ENCODE measurements around the gene APBB2. TPM values are rescaled to one million over a fixed set of nuclear protein-coding genes. Genes with fewer than 3 reads are reported as not detected.
A peak's percentile ranks its signal among the peaks of the same experiment; 100 is the strongest.

The APBB2 gene
- total and polyA plus RNA-seq, 12 donors: 5.2 to 35.4 (median 26.3) TPM

DNA sequence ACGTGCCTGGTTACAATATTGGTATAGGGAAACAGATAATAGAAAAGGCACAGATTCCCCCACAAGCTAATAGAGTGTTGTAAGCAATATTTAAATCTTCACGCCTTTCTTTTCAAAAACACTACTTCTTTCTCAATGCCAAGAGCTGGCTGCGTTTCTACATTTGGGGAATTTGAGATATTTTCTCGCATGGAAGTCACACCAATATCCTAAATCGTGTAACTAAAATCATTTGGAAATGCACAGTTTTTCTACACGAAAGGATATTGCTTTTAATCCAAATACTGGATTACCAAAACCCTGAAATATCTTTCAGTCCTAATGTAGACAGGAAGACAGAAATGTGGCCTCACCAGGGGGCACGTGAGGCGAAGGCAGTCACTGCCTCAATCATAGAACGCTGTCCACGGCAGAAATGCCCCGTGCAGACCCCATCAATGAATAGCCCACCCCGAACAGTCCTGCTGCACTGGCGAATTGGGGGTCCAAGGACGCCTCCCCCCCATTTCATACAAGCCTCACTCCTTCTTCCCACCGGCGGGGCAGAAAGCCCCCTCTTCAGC lies 358.0 kb downstream of the APBB2 start:
- WGBS, 2 donors: 66 to 70% methylated on average over 16 of the region's 16 CpGs
- intact Hi-C loops (cut with DNase I): no loop called here
- Histone ChIP-seq H3K9me3 (no peaks in the 10 kb centered on the region), H3K27me3 (peaks cover 0 to 4% (median 0%) of the 10 kb centered on the region in 7 donors), H3K4me3 (peak overlapping the region in 7 of 10 donors; percentile 32 to 52 (median 42)), H3K4me1 (peaks cover 0 to 19% (median 0%) of the 10 kb centered on the region in 9 donors), H3K27ac (no peak overlapping the region), H3K36me3 (peaks cover 0 to 23% (median 0%) of the 10 kb centered on the region in 9 donors)
- TF ChIP-seq, protein P1, sequence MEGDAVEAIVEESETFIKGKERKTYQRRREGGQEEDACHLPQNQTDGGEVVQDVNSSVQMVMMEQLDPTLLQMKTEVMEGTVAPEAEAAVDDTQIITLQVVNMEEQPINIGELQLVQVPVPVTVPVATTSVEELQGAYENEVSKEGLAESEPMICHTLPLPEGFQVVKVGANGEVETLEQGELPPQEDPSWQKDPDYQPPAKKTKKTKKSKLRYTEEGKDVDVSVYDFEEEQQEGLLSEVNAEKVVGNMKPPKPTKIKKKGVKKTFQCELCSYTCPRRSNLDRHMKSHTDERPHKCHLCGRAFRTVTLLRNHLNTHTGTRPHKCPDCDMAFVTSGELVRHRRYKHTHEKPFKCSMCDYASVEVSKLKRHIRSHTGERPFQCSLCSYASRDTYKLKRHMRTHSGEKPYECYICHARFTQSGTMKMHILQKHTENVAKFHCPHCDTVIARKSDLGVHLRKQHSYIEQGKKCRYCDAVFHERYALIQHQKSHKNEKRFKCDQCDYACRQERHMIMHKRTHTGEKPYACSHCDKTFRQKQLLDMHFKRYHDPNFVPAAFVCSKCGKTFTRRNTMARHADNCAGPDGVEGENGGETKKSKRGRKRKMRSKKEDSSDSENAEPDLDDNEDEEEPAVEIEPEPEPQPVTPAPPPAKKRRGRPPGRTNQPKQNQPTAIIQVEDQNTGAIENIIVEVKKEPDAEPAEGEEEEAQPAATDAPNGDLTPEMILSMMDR (IDR thresholded peaks at IDR 0.05): no peak
- ATAC-seq: no peak
- DNase-seq: no peak

DNA sequence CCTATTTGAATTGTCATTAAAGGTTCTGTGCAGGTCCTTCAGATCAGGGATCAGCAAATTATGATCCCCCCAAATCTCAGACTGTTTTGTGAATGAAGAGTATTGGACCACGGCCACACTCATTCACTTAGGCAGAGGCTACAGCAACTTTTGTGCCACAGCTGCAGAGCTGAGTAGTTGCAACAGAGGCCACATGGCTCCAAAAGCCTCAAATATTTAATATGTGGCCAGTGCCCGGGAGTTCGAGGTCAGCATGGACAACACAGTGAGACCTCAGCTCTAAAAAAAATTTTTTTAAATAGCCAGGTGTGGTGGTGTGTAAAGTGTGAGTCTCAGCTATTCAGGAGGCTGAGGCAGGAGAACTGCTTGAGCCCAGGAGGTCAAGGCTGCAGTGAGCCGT lies 363.8 kb downstream of the APBB2 start:
- no peaks in the 10 kb centered on the region for H3K9me3 ChIP-seq
- no peak overlapping the region for H3K27ac ChIP-seq
- TF ChIP-seq, protein P1 (IDR thresholded peaks at IDR 0.05): no peak
- WGBS, 2 donors: 92 to 96% methylated on average over 4 of the region's 4 CpGs
- peaks cover 0 to 9% (median 0%) of the 10 kb centered on the region in 9 donors for H3K36me3 ChIP-seq
- ATAC-seq: no peak
- peaks cover 0 to 10% (median 1%) of the 10 kb centered on the region in 9 donors for H3K4me1 ChIP-seq
- no peaks in the 10 kb centered on the region for H3K27me3 ChIP-seq
- DNase-seq: no peak
- intact Hi-C loops (cut with DNase I): no loop called here
- no peak overlapping the region for H3K4me3 ChIP-seq

DNA sequence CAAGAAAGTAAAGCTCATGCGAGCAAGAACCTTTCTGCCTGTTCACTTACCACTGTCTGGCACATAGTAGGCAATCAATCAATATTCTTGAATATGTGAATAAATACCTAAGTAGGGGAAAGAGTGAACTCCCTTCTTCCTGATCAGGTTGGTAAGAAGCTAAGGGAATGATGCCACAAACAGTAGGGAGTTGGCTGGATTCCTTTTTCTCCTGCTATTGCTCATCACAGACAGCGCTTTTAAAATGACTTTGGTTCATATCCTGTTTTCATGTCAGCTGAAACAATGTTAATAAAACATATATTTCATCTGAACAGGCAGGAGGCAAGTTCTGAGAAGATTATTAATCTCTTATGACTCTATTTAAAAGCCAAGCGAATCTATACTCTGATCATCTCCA lies 365.4 kb downstream of the APBB2 start:
- Histone ChIP-seq H3K36me3 (peaks cover 0 to 2% (median 0%) of the 10 kb centered on the region in 9 donors), H3K9me3 (no peaks in the 10 kb centered on the region), H3K4me1 (peaks cover 0 to 22% (median 6%) of the 10 kb centered on the region in 9 donors), H3K4me3 (no peak overlapping the region), H3K27ac (no peak overlapping the region), H3K27me3 (no peaks in the 10 kb centered on the region)
- TF ChIP-seq, protein P1 (IDR thresholded peaks at IDR 0.05): no peak
- WGBS, 2 donors: 89 to 95% methylated on average over 3 of the region's 3 CpGs
- ATAC-seq: no peak
- no peak for DNase-seq
- intact Hi-C loops (cut with DNase I): loop anchor here in 3 of 10 donors (5.0 to 10.0 kb wide), 2 partner anchors 46 to 48 kb away; no protein-coding TSS in a partner anchor

DNA sequence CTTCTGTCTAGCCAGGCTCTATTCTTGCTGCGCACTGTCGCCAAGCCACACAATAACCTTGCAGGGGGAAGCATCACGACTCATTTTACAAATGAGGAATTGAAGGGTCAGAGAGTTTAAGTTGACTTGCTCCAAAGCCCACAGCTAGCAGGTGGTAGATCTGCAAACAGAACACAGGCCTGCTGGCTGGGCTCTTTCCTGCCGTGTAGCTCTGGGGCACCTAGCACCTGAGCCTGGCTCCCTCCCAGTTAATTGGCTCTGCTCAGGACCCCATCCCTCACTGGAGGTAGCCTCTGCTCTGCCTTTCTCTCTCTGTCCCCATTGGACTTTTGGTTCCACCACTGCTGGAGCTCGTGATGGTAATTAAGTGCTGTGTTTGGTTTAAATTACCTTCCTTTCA lies 366.1 kb downstream of the APBB2 start:
- H3K27me3 ChIP-seq: no peaks in the 10 kb centered on the region
- peaks cover 0 to 2% (median 0%) of the 10 kb centered on the region in 9 donors for H3K36me3 ChIP-seq
- TF ChIP-seq, protein P1 (IDR thresholded peaks at IDR 0.05): no peak
- peaks cover 0 to 28% (median 8%) of the 10 kb centered on the region in 9 donors for H3K4me1 ChIP-seq
- no peak overlapping the region for H3K4me3 ChIP-seq
- H3K9me3 ChIP-seq: no peaks in the 10 kb centered on the region
- no peak for DNase-seq
- no peak for ATAC-seq
- intact Hi-C loops (cut with DNase I): loop anchor here in 3 of 10 donors (5.0 to 10.0 kb wide), 2 partner anchors 47 to 49 kb away; no protein-coding TSS in a partner anchor
- H3K27ac ChIP-seq: no peak overlapping the region
- 88 to 89% methylated on average over 5 of the region's 5 CpGs for WGBS, 2 donors

Data from heart right ventricle (tissue), 16 donors.